H1 (cell line): Measurements from ENCODE around the gene C22orf31. TPM values are rescaled to one million over a fixed set of nuclear protein-coding genes. Genes with fewer than 3 reads are reported as not detected.

Experiments used
- CTCF ChIA-PET: fragments of 300-600 bp; sonication (Branson Sonifier 250); formaldehyde crosslinking; loops from one replicate; lab custom pipeline; 2021; ENCODE audit not compliant: partially characterized antibody; lab: Charles Lee
- POLR2A ChIA-PET: fragments of 300-600 bp; sonication (Branson Sonifier 250); formaldehyde crosslinking; loops from one replicate; lab custom pipeline; 2021; ENCODE audit warnings: inconsistent platforms; ENCODE audit not compliant: partially characterized antibody; lab: Charles Lee
- DNase-seq, 2 experiments: peaks; one replicate each; pipeline versions ENCODE4 v3.0.0 to v3.0.0-alpha.2; 2010 to 2022; ENCODE audit warnings: low spot score in 2 of 2, low read depth in 1 of 2, mixed read lengths in 1 of 2
- FAIRE-seq: peaks from 2 replicates; lab custom pipeline; 2011; peaks lifted over from hg19 to GRCh38; lab: Jason Lieb, UNC
- H2AFZ ChIP-seq: 2 replicates; pipeline ENCODE4 v1.8.1; 2012; ENCODE audit warnings: low read length, inconsistent platforms
- H2AK5ac ChIP-seq: 2 replicates; pipeline ENCODE4 v1.6.1; 2013; ENCODE audit warnings: low read depth, low read length
- H2BK120ac ChIP-seq: replicated peaks from 2 replicates; pipeline ENCODE3; 2013; ENCODE audit warnings: low read depth, low read length, inconsistent platforms
- H2BK12ac ChIP-seq: 2 replicates; pipeline ENCODE4 v1.6.1; 2013; ENCODE audit warnings: low read depth, low read length
- H2BK15ac ChIP-seq: 2 replicates; pipeline ENCODE4 v1.6.1; 2013; ENCODE audit warnings: low read length
- H2BK20ac ChIP-seq: 2 replicates; pipeline ENCODE4 v1.6.1; 2013; ENCODE audit warnings: low read length
- H2BK5ac ChIP-seq: 2 replicates; pipeline ENCODE4 v1.6.1; 2013; ENCODE audit warnings: low read depth, low read length
- H3K14ac ChIP-seq: 2 replicates; pipeline ENCODE4 v1.6.1; 2013; ENCODE audit warnings: inconsistent platforms; ENCODE audit not compliant: insufficient read length
- H3K18ac ChIP-seq: 2 replicates; pipeline ENCODE4 v1.6.1; 2013; ENCODE audit warnings: low read length; ENCODE audit errors: extremely low read depth
- H3K23ac ChIP-seq: 2 replicates; pipeline ENCODE4 v1.6.1; 2013; ENCODE audit warnings: inconsistent platforms; ENCODE audit not compliant: insufficient read length
- H3K23me2 ChIP-seq: 2 replicates; pipeline ENCODE4 v1.6.1; 2013; ENCODE audit warnings: low read depth, low read length
- H3K27ac ChIP-seq: 2 replicates; pipeline ENCODE4 v1.6.1; 2011; ENCODE audit warnings: low read depth, low read length, inconsistent platforms
- H3K27me3 ChIP-seq, 4 experiments: replicated peaks in 1 of 4; 1 replicate in 1 of 4; 2 replicates in 3 of 4; pipeline versions ENCODE4 v1.6.1 to v1.8.1; 2011 to 2013; ENCODE audit warnings: low read length in 3 of 4, mild to moderate bottlenecking in 3 of 4, inconsistent platforms in 2 of 4, mixed read lengths in 2 of 4, moderate library complexity in 1 of 4; ENCODE audit not compliant: control insufficient read depth in 3 of 4, insufficient read depth in 3 of 4; ENCODE audit errors: extremely low read depth in 1 of 4
- H3K36me3 ChIP-seq, 4 experiments: 2 replicates each; pipeline versions ENCODE4 v1.6.1 to v1.8.1; 2011 to 2013; ENCODE audit warnings: mild to moderate bottlenecking in 4 of 4, low read length in 3 of 4, moderate library complexity in 2 of 4, control low read depth in 1 of 4, inconsistent platforms in 1 of 4; ENCODE audit not compliant: insufficient read depth in 4 of 4, control insufficient read depth in 2 of 4
- H3K4ac ChIP-seq: replicated peaks from 2 replicates; pipeline ENCODE3; 2013; ENCODE audit warnings: low read length, low read depth, mixed read lengths, inconsistent platforms; ENCODE audit not compliant: insufficient read length
- H3K4me1 ChIP-seq, 4 experiments: replicated peaks in 1 of 4; 1 replicate in 1 of 4; 2 replicates in 3 of 4; pipeline versions ENCODE4 v1.6.1 to v1.8.1; 2011 to 2013; ENCODE audit warnings: low read length in 3 of 4, inconsistent platforms in 2 of 4, mixed read lengths in 1 of 4; ENCODE audit not compliant: insufficient read depth in 4 of 4, control insufficient read depth in 3 of 4
- H3K4me2 ChIP-seq, 2 experiments: 2 replicates each; pipeline versions ENCODE4 v1.6.1 to v1.8.1; 2011 to 2013; ENCODE audit warnings: low read depth in 2 of 2, low read length in 2 of 2, control low read depth in 1 of 2, inconsistent platforms in 1 of 2, mild to moderate bottlenecking in 1 of 2; ENCODE audit not compliant: insufficient read depth in 1 of 2
- H3K4me3 ChIP-seq, 4 experiments: fragments of 200-600, 300-600 bp in 1 of 4; sonication (generic), shearing (Covaris generic), sonication (Bioruptor Twin) in 1 of 4; 2 replicates each; pipeline versions ENCODE4 v1.5.1 to v1.8.1; 2011 to 2016; ENCODE audit warnings: low read length in 4 of 4, low read depth in 3 of 4, control low read depth in 2 of 4, inconsistent platforms in 2 of 4, mild to moderate bottlenecking in 2 of 4, mixed read lengths in 1 of 4, moderate library complexity in 1 of 4; ENCODE audit not compliant: insufficient read depth in 2 of 4; ENCODE audit errors: extremely low read depth in 1 of 4
- H3K56ac ChIP-seq: replicated peaks from 2 replicates; pipeline ENCODE3; 2013; ENCODE audit warnings: low read depth, mild to moderate bottlenecking, mixed read lengths, low read length, inconsistent platforms; ENCODE audit not compliant: insufficient read length
- H3K79me1 ChIP-seq: 2 replicates; pipeline ENCODE4 v1.6.1; 2013; ENCODE audit warnings: low read depth, low read length, control low read depth
- H3K79me2 ChIP-seq, 2 experiments: 2 replicates each; pipeline versions ENCODE4 v1.6.1 to v1.8.1; 2012 to 2013; ENCODE audit warnings: low read length in 2 of 2, mild to moderate bottlenecking in 2 of 2, inconsistent platforms in 1 of 2; ENCODE audit not compliant: insufficient read depth in 2 of 2, control insufficient read depth in 1 of 2
- H3K9ac ChIP-seq, 4 experiments: replicated peaks in 1 of 4; 1 replicate in 1 of 4; 2 replicates in 3 of 4; pipeline versions ENCODE4 v1.6.1 to v1.8.1; 2011 to 2013; ENCODE audit warnings: low read depth in 3 of 4, low read length in 3 of 4, control low read depth in 2 of 4, mild to moderate bottlenecking in 2 of 4, moderate library complexity in 2 of 4, inconsistent platforms in 1 of 4; ENCODE audit errors: extremely low read depth in 1 of 4
- H3K9me3 ChIP-seq, 2 experiments: 2 replicates each; pipeline versions ENCODE4 v1.6.1 to v1.8.1; 2012 to 2013; ENCODE audit warnings: mild to moderate bottlenecking in 2 of 2, moderate library complexity in 2 of 2, control low read depth in 1 of 2, inconsistent platforms in 1 of 2, low read depth in 1 of 2, low read length in 1 of 2, mixed read lengths in 1 of 2; ENCODE audit not compliant: insufficient read depth in 2 of 2
- H4K20me1 ChIP-seq, 2 experiments: replicated peaks in 1 of 2; 2 replicates each; pipeline versions ENCODE3 to v1.8.1; 2011 to 2013; ENCODE audit warnings: inconsistent platforms in 2 of 2, low read length in 2 of 2, mild to moderate bottlenecking in 1 of 2; ENCODE audit not compliant: insufficient read depth in 2 of 2, control insufficient read depth in 1 of 2
- H4K5ac ChIP-seq: 2 replicates; pipeline ENCODE4 v1.6.1; 2013; ENCODE audit warnings: low read length, low read depth, mixed read lengths, inconsistent platforms; ENCODE audit not compliant: insufficient read length
- H4K8ac ChIP-seq: 2 replicates; pipeline ENCODE4 v1.8.0; 2013; ENCODE audit warnings: mild to moderate bottlenecking, moderate library complexity, low read length, inconsistent platforms; ENCODE audit not compliant: insufficient read depth; ENCODE audit errors: extremely low read depth
- H4K91ac ChIP-seq: replicated peaks from 2 replicates; pipeline ENCODE3; 2013; ENCODE audit warnings: low read length, mixed read lengths, inconsistent platforms; ENCODE audit not compliant: insufficient read length
- KDM4A ChIP-seq: IDR thresholded peaks from one replicate; pipeline ENCODE4 v1.7.1; 2012; ENCODE audit warnings: low read depth, mild to moderate bottlenecking, moderate library complexity, low read length, inconsistent platforms; ENCODE audit not compliant: severe bottlenecking
- MAFK ChIP-seq: IDR thresholded peaks from 2 replicates; pipeline ENCODE4 v1.6.1; 2012; ENCODE audit warnings: low read depth, mild to moderate bottlenecking, improper control_type of control experiment, low read length
- RNF2 ChIP-seq: fragments of 200-900, 300-1000 bp; sonication (generic); IDR thresholded peaks from 2 replicates; pipeline ENCODE4 v1.7.1; 2016; ENCODE audit warnings: borderline replicate concordance, low read depth, mild to moderate bottlenecking, antibody characterized with exemption, low read length; ENCODE audit not compliant: poor library complexity, severe bottlenecking; ENCODE audit errors: missing control alignments
- TCF12 ChIP-seq: IDR thresholded peaks from 2 replicates; pipeline ENCODE4 v1.6.1; 2011; ENCODE audit warnings: low read depth, mild to moderate bottlenecking, low read length
- USF2 ChIP-seq: IDR thresholded peaks from 2 replicates; pipeline ENCODE4 v1.6.1; 2011; ENCODE audit warnings: low read length, improper control_type of control experiment
- WGBS, 2 experiments: shearing (Covaris generic) in 1 of 2; methylation state at CpG; one replicate each; pipeline versions ENCODE4 v1.1.6 to v1.1.7; 2013 to 2015; ENCODE audit warnings: low lambda C conversion rate in 2 of 2, mixed read lengths in 2 of 2, inconsistent platforms in 1 of 2, low coverage in 1 of 2, missing lambda C conversion rate in 1 of 2; ENCODE audit not compliant: insufficient replicate concordance in 2 of 2, insufficient coverage in 1 of 2, insufficient read length in 1 of 2; ENCODE audit errors: extremely low coverage in 1 of 2, missing lambda C conversion rate in 1 of 2; 5-methylcytosine and 5-hydroxymethylcytosine counted together
- polyA plus RNA-seq, 7 experiments: library from polyadenylated mRNA; depleted of rRNA in 3 of 7; stranded (reverse) in 5 of 7; unstranded in 2 of 7; fragments of >200 nt in 5 of 7; fragments of 200-250 nt in 2 of 7; gene quantifications; 1 replicate in 5 of 7; 2 replicates in 1 of 7; 4 replicates in 1 of 7; pipeline versions ENCODE4 v1.2.1 to v1.2.3, GENCODE V29; 2011 to 2013; ENCODE audit warnings: missing spikeins in 2 of 7, mixed read lengths in 2 of 7
- total RNA-seq: library from RNA; stranded (reverse); fragmentation: NEBNext Ultra II Directional; extraction: Animal tissue kit (Norgen Biotek cat#: 25700); gene quantifications from 2 replicates; pipeline ENCODE4 v1.2.1, GENCODE V29; 2021

Gene C22orf31
- total and polyA plus RNA-seq, 2 of the 8 experiments (the other 6 are each of a cell fraction or from before 2014, with no cell fraction given) = not detected

GRCh38 chr22:29014773-29015172 is 46.9 kb downstream of the C22orf31 start:
- Histone ChIP-seq H3K27ac (no peak overlapping the region), H2BK5ac (no peak overlapping the region), H3K14ac (no peak overlapping the region), H2AFZ (no peak overlapping the region), H3K79me2 (peaks cover 2 to 42% of the 10 kb centered on the region in 2 experiments; a peak in 2 of 4 replicates), H4K5ac (no peak overlapping the region), H3K4me2 (0 out of 4 replicates have a peak overlapping the region, but pooled peaks of 1 of the 2 experiments have one; percentile 15), H3K56ac (no peak overlapping the region), H2AK5ac (no peak overlapping the region), H3K79me1 (peaks cover 3% of the 10 kb centered on the region; the same call in 1 of the 2 replicates), H4K20me1 (peaks cover 0 to 2% of the 10 kb centered on the region in 2 experiments), H3K4me3 (no peak overlapping the region), H3K18ac (no peak overlapping the region), H3K23ac (no peak overlapping the region), H3K9ac (no peak overlapping the region), H4K91ac (no peak overlapping the region), H3K4ac (no peak overlapping the region), H3K27me3 (no peaks in the 10 kb centered on the region; a peak in 1 of 7 replicates), H3K23me2 (no peaks in the 10 kb centered on the region)
- FAIRE-seq = no peak
- ChIA-PET POLR2A (interaction anchor here (1.3 to 2.2 kb wide), 3 partner anchors 10 to 215 kb away, joined by 3 to 16 read pairs (median 4); partner anchors contain the start of gene XBP1), CTCF (interaction anchor here (0.8 to 5.2 kb wide), 5 partner anchors 9 to 98 kb away, joined by 3 to 37 read pairs (median 4); no protein-coding TSS in a partner anchor)
- WGBS, 2 experiments = 84% methylated on average over 4 of the region's 4 CpGs; no CpG with 5 or more reads in 1 of the 2 experiments
- TF ChIP-seq MAFK = no peak
- no peak for TF ChIP-seq TCF12
- no peak for TF ChIP-seq USF2
- no peak for TF ChIP-seq KDM4A
- no peak for TF ChIP-seq RNF2
- TF ChIP-seq, all 59 proteins: peak for 0
- Histone ChIP-seq H2BK12ac (no peak overlapping the region), H3K36me3 (peaks cover 0 to 3% (median 0%) of the 10 kb centered on the region in 4 experiments; a peak in 1 of 8 replicates), H2BK20ac (no peak overlapping the region), H2BK120ac (no peak overlapping the region), H3K9me3 (no peaks in the 10 kb centered on the region), H4K8ac (no peak overlapping the region), H3K4me1 (peaks cover 3 to 18% (median 8%) of the 10 kb centered on the region in 4 experiments; a peak in 5 of 7 replicates), H2BK15ac (no peak overlapping the region)
- no peak for DNase-seq
